Lower leg skin (tissue), 3 donors: ENCODE results near the gene PRDM11.

ENCODE experiments used
- CTCF ChIP-seq, 3 donors: fragments of 450-650 bp; IDR thresholded peaks; one replicate each; pipeline ENCODE4 v1.5.1; 2016; ENCODE audit warnings: antibody characterized with exemption in 3 of 3, mild to moderate bottlenecking in 3 of 3, moderate library complexity in 2 of 3
- POLR2A ChIP-seq, 2 donors: fragments of 450-650 bp; IDR thresholded peaks; one replicate each; pipeline ENCODE4 v1.6.1; 2016 to 2017; ENCODE audit warnings: antibody characterized with exemption in 2 of 2, mild to moderate bottlenecking in 1 of 2, moderate library complexity in 1 of 2

- TF ChIP-seq CTCF (IDR thresholded peaks at IDR 0.05) (no peak), POLR2A (IDR thresholded peaks at IDR 0.05) (no peak)
Observed at GRCh38 chr11:45259592-45259991, 113.2 kb downstream of the PRDM11 start.
